HK-2 (cell line): ENCODE data around the gene DSEL.

Source experiments
- DNase-seq: peaks from one replicate; pipeline ENCODE4 v3.0.0-alpha.2; 2018; ENCODE audit not compliant: unreplicated experiment

The DSEL gene

DNA sequence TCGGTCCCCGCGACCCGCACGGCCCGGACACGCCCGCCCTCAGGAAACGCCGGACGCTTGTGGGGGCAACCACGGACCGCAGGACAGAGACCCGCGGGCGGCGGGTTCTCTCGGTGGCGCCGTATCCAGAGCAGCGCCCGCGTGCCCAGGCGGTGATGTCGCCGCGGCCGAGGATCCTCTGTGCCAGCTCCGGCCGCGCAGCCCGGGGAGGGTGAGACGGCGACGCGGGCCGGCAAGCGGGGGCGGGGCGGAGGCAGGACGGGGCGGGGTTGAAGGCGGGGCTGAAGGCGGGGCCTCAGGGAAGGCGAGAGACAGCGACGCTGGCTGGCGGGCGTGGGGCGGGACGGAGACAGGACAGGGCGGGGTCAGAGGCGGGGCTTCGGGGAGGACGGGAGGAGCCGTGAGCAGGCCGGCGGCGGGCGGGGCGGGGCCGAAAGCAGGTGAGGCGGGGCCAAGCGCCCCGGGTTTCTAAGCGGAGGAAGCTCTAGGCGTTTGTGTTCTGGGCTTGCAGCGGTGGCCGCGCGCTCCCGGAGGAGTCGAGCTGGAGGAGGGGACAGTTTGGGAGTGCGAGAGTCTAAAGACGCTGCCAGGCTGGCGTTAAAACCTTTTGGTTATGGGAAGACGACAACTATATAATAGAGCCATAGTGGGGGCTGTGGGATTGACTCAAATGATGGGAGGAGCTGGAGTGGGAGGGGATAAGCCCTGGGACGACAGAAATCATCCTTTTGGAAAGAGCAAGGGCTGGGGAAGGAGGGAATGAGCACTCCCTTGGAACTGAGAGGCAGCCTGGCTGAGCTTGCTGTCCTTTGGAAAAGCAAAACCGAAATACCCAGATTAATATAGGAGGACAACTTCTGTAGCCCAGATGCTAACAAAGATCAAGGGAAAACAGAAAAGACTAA is at the start of gene DSEL:
TSS of gene DSEL (minus strand) at position 182 of the 905 bp plus-strand sequence. CDS start 2,112 bp downstream, outside the sequence.
- DNase-seq, result peak; percentile 96

DNA sequence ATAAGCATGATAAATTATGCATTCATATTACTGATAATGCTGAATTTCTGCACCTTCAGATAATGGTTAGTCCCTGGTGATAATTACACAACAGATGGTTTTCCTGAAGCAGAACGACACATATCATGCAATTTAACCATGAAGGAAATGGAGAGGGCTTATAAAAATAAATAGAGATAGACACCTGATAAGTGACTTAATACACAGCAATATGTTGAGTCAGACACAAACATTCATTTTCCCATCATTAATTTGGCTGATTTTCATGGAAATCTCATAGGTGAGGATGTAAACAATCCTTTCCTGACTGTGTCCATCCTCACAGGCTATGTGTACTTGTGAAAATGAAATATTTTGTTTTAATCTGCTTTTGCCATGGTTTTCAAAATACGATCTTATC is 36.9 kb upstream of the DSEL start:
- no peak for DNase-seq

DNA sequence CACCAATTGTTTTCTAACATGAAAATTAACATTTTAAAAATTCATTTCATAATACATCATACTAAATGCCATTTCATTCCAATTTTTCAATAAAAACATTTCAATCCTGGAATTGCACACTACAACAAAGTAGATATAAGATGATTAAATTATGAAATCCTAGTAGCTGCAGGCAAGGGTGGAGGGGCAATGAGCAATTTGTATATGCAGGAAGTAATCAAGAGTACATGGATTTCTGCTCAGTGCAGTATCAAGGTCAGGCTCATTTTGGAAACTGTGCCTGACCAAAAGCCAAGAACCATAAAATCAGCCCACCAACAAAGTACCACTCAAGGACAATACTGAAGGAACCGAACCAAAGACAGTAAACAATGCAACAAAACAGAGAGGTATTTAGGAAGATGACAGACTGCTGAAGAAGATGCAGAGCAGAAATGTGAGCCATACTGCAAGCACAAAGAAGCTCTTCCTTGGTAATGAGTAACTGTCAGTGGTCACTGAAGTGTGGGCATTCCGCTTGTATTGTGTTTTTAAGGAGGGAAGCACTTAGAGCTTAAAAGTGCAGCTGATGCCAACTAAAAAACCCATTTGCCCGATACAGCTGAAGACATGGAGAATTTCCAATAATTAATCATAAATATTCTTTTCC is 34.5 kb upstream of the DSEL start:
- DNase-seq, result peak; percentile 5

DNA sequence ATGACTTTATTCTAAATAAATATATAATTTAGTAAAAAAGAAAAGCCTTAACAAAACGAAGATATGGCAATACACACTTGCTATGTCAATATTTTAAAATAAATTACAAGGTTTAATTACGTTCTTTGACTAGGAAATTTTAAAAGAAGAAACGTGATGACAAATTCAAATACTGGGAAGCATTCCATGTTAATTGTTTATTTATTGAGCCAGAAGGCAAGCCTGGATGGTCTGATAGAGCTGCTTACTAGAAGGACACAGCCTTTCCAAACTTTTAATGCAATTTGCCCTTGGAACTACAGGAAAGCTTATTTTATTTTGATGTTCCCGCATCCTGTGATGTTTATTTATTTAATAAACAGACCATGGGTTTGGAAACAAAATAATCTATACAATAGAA is 33.4 kb upstream of the DSEL start:
- no peak for DNase-seq

DNA sequence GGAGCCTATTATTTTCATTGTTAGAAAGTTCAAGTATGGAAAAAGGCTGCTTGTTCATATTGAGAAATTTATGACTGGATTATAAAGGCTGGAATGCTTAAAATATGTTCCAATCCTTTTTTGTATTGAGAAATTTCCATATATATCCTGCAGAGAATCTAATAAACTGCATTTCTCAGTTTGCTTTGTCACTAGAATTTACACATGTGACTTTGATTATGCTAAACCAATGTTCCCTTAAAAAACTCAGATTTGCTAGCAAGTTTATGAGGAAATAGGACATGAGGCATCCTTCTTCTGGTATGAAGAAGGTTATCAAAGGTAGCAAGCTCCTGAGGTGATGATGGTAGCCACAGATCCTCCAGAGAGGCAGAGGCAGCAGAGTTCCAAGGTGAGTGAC is 29.2 kb upstream of the DSEL start:
- DNase-seq, result no peak

DNA sequence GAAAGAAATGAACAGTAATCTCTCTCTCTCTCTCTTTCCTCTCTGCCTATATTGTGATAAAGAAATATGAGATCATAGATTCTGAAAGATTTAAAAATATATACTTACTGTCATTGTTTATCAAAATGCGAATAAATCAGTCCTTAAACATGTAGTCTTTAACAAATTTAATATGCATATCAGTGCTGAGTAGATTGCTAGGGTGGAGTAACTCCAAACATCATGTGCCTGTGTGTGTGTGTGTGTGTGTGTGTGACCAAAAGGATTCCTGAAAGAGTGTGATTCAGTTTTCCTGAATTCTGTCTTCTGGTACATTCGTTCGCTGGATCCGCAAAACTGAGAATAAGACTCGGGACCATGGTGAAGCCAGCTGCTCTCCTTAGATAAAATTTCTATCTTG is 24.0 kb upstream of the DSEL start:
- DNase-seq, result no peak

DNA sequence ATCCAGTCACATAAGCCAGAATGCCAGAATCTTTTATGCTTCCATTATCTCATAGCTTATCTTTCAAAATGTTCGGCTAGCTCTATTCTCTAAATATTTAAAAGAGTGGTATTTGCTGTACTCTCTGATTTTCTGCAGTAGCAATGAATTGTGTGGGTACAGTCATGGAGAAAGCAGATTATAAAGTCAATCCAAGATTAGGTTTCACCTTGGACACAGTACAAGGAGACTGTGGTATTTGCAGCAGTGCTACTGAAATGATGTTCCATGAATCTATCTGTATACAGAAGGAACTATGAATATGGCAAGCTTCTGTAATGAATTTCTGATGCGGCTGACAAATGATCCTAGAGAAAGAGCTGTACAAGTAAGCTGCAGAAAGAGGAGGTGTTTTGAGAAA is 15.4 kb upstream of the DSEL start:
- DNase-seq, result no peak

DNA sequence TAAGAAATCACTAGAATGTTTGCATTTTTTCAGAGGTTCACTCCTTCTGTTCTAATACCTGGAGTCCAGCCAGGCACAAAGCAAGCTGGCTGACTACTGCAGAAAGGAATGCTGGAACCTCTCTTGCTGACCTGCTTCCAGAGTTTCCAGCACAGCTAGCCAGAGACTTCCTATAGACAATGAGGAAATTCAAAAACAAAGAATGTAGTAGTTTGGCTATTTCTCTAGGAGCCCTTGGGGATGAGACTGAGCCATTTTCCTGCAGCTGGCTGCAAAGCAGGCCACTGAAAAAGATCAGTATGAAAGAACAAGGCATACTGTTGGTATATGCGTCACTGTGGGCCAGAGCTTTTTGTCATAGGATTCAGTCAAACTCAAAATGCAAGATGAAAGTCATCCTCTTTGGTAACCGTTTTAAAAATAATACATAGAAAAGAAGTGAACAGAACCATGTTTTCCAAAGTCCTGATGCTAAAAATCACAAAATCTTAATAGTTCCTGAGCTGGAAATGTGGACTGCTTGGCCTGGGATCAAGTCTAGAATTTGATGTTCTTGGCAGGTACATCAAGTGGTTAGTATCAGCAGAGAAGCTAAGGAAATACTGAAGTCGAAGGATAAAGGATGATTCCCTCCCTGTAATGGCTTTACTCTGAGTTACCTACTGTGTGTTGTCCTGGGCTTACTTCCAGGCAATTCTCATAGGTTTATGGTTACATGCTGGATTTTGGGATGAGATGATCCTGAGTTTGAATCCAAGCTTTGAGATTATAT is 9.0 kb upstream of the DSEL start:
- DNase-seq, result peak; percentile 67

DNA sequence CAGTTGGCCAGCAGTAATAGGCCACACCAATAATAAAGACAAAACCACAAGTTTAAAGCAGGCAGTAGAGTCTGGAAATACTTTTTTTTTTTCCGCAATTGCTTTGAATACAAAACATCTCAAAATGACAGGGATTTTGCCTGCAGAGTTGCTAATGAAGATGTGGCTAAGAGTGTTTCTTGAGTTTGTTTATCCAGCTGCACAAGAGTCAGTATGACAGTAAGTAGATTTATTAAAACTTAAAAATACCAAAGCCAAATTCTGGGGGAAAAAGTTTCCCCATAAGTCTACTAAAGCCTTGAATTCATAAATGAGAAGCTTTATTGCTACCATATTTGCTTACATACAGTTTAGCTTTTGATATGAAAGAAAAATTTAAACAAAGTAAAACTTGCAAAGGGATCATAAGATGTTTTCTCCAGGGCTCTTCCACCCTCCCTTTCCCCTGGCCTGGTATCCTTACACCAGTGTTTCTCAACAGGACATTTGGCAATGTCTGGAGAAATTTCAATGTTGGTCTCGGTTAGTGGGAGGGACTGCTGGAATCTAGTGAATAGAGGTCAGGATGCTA is 3.9 kb upstream of the DSEL start:
- DNase-seq, result no peak

DNA sequence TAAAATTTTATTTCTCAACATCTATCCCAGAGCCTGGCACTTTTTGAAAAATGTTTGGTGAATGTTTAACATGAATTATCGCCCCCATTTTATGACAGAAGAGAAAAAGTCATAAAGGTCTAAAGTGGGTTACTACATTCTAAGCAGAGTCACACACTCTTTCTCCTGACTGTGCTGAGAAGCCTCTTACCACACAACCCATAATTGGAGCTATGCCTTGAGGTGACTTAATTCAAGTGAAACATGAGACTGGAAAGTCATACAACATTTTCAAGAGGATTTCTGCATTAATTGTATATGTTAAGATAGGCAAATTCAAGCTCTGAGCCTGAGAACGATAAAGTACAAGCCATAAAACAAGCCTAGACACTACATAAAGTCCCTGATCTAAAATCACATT is 3.1 kb upstream of the DSEL start:
- no peak for DNase-seq

DNA sequence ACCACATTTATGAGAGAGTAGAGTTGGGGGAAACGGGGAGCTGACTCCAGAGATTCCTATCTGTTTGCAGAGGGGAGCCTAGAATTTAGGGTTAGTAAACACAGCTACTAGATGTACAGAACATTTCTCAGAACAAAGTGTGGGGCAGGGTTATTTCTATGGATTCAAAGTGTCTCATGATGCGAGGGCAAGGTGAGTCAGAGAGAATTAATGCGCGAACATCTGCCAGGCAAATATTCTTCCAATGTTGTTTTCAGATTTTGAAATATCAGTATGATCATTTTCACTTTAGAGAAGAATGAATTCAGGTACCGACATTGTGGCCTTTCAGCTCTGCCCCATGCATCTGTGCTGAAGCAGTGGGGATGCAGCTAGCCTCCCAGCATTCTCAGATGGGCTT is 2.0 kb upstream of the DSEL start:
- no peak for DNase-seq

DNA sequence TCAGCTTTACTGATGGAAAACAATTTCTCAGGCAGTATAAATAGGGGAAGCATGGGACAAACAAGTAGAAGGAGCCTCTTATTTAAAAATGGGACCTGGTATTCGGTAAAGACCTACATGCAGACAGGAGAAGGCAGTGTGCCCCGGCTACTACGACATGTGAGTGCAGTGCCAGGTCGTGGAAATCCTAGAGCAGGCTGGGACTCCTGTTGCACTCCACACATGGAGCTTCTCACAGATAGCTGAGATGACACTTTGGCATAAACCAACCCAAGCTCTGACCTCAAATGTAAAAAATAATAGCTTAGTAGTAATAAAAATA is 885 bp upstream of the DSEL start:
- DNase-seq, result peak; percentile 16

DNA sequence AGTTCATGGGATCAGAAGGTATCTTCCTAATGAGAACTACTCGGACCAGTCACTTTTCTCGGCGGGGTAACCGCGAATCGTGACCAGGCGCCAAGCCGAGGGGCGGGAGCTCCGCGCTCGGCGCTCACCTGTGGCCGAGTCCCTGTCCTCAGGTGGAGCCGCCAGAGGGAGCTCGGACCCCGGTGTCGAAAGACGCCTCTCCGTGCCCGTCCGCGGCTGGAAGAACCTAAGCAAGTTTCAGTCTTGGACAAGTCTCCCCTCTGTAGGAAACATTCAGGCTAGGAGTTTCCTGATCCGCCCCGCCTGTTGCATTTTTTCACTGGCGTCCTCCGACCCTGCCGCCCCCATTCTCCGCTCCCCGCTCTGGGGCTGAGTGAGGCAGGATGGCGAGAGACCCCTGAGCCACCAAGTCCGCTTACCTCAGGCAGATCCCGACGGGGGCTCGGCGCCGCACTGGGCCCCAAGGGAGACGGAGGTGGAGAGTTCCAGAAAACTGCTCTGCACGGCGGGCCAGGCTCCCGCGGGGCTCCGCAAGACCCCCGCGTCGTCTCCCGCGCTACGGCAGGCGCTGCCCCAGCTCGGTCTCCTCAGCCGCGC is 480 bp downstream of the DSEL start:
- peak; percentile 82 for DNase-seq

DNA sequence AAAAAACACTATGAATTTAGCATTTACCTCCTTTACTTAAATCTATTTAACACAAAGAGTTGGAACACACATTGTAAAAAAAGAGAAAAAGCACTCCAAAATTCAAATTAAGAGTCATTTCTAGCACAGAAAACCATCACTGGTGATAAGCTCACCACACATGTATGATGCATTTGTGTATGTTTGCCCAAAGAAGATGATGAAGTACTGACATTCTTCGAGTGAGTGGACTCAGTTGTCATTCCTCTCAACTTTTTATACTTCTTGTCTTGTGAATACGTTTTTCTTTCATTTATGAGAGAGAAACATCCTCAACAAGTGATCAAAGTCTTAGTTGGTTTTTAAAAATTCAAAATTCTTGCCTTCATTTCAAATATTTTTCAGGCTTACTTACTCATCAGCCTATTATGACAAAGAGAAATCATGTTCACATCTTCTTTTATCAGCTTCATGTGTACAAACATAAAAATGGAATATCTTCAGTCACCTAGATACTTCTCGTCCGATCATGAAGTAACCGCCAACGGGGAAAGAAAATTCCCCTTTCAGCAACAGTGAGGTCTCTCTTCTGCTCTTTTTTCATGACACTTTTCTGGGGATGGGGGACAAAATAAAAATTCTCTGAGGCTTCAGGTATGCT is 1.5 kb downstream of the DSEL start:
- DNase-seq, result no peak

DNA sequence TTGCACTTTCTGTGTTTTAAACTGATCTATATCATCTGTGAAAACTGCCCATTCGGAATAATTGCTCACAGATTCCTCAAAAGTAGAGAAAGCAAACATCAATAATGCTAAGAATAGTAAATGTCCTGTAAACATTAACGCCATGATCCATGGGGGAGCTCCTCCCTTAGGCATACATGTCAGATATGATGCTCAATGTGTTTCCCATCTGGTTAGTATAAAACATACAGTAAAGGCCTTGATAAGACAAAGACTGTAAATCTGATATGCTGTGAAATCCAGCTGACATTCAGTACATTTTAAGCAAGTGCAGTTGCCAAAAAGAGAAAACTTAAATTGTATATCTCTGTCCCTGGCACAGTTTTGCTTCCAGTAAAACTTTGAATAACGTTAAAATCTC is 2.1 kb downstream of the DSEL start:
- no peak for DNase-seq

DNA sequence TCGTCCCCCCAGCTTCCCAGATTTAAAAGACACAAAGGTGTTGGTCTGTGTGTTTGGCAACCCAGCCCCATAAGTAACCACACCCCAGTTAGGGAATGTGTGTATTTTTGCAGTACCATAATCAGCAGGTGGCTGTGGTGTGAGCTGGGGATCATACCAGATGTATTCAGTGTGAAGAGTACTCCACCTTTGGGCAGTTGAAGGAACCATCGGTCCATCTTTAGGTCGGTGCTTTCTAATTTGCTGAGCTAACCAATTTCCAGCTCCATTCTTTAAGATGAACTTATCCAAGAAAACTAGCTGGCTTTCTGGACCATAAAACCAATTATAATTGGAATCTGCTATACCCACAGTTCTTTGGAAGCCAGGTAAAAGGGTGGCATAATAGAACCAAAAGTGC is 3.2 kb downstream of the DSEL start:
- no peak for DNase-seq

DNA sequence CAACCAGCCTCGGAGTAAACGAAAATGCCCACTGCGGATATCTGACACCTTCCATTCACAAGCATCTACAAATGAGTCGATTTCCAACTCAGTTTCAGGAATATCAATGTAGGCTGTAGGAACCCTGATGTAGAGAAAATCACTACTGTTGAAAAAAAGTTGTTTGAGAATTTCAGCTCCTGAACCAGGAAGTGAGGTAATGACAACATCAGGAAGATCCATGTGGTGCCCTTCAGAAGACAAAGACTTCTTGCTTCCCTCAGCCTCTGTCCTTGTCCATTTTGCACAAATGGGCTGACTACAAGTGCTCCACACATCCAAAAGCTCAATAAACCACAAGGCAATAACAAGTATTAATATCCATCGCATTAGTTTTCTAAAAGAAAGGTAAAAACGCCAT is 4.7 kb downstream of the DSEL start:
- no peak for DNase-seq

DNA sequence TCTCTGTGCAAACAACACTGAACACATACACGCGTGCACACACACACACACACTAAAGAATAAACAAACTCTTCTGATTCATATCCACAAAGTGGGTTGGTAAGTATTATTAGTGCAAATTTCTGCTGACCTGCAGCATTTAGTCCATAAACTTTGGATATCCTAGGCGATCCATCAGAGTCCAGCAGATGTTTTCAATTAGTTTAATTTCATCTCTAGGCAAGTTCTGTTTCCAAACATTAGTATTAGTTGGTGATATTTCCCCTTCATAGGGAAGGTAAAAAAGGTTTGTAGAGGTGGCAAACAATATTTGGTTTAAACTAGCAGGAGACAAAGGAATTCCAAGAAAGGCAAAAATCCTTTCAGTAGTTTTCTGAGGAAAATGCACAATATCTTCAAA is 5.7 kb downstream of the DSEL start:
- DNase-seq, result no peak

DNA sequence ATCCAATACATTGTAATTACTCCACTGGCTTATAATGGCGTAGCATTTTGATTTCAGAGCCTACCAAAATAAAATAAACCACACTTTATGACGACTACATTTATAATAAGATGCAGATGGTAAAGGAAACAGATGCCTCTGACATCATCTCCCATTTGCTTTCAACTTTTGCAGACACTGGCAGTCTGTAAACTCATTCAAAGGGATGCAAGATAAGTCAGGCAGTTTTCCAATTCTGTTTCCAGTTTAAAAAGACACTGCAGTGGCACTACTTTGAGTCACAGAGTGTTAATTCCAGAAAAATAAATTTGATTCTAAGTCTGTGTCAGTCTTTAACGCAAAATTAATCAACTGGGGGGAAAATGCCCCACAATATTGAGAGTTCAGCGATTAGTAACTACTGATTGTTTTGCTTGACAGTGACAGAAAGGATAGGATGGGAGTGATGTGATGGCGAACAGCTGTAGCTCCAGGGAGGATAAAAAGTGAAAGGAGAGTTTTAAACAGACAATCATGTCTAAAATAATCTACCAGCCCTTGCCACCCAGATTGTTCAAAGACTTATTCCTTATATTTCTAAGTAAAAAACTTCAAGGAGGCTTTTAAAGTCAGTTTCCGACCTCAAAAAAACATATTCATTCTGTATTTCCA is 6.7 kb downstream of the DSEL start:
- DNase-seq, result no peak

DNA sequence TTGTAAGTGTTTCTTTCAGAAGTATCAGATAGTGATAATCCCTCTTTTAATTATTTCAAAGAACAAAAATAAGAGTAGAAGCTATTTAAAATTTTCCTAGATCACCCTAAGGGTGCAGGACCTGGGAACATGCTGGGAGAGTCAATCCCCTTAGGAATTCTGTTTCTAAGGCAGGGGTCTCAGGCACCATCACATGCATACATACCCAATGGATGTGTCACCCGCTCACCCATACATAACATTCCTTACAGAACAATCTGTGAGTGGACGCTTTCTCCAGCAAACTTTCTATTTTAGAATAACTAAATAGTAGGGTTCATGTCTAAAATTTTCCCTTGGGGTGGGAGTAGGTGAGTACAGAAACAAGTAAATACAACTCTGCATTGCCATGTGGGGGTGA is 8.4 kb downstream of the DSEL start:
- DNase-seq, result no peak

DNA sequence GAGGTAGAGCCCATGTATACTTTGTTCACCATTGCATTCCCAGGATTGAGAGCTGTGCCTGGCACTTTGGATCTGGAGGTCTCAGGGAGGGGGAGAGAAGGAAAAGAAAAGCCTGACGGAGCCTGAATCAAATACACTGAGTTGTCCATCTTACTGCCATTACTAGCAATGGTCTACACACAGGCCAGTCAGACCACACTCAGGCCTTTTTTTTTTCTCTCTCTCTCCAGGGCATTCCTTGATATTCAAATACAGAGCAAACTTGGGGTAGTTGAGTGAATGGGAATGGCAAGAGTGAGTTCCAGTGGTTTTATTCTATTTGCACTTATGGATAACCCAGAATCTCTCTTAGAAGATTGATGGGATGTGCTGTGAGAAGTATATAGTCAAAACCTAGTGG is 11.8 kb downstream of the DSEL start:
- DNase-seq, result no peak
